Uterus (tissue), 2 donors: ENCODE data around the gene DIP2B.

Source experiments
- CTCF ChIP-seq, 4 experiments: fragments of 200-600 bp in 2 of 4; fragments of 450-650 bp in 2 of 4; sonication (generic) in 2 of 4; IDR thresholded peaks; one replicate each; pipeline ENCODE4 v1.5.1; 2016 to 2019; ENCODE audit warnings: antibody characterized with exemption in 4 of 4, mild to moderate bottlenecking in 2 of 4, moderate library complexity in 1 of 4
- POLR2A ChIP-seq, 2 donors: fragments of 450-650 bp; IDR thresholded peaks; one replicate each; pipeline ENCODE4 v1.6.1; 2016; ENCODE audit warnings: antibody characterized with exemption in 2 of 2, mild to moderate bottlenecking in 1 of 2, moderate library complexity in 1 of 2

GRCh38 chr12:50772877-50773276, 268.1 kb downstream of the DIP2B start:
- TF ChIP-seq CTCF (IDR thresholded peaks at IDR 0.05), result no peak
- no peak for TF ChIP-seq POLR2A (IDR thresholded peaks at IDR 0.05)
